GM12892 (cell line): ENCODE measurements around the gene ADAMTS5.

Source experiments
- POLR2A ChIP-seq: IDR thresholded peaks from 2 replicates; pipeline ENCODE4 v1.6.1; 2011; ENCODE audit warnings: low read depth, low read length, control low read depth
- POLR2AphosphoS5 ChIP-seq: IDR thresholded peaks from 2 replicates; pipeline ENCODE4 v1.6.1; 2011; ENCODE audit warnings: low read depth, low read length, control low read depth
- TAF1 ChIP-seq: IDR thresholded peaks from 2 replicates; pipeline ENCODE4 v1.6.1; 2011; ENCODE audit warnings: low read depth, mild to moderate bottlenecking, control low read depth, low read length, borderline replicate concordance

- no peak for TF ChIP-seq POLR2A
- TF ChIP-seq POLR2AphosphoS5 = no peak
- TF ChIP-seq TAF1 = no peak
These were observed 54.4 kb downstream of the ADAMTS5 start for GRCh38 chr21:26912466-26912865.
